Activated CD4-positive, alpha-beta T cell treated with anti-CD3 and anti-CD28 coated beads for 1 hour (primary cell): ENCODE results near the gene TCIRG1.

Source experiments
- DNase-seq: peaks from one replicate; pipeline ENCODE4 v3.0.0-alpha.2; 2020

The TCIRG1 gene

DNA sequence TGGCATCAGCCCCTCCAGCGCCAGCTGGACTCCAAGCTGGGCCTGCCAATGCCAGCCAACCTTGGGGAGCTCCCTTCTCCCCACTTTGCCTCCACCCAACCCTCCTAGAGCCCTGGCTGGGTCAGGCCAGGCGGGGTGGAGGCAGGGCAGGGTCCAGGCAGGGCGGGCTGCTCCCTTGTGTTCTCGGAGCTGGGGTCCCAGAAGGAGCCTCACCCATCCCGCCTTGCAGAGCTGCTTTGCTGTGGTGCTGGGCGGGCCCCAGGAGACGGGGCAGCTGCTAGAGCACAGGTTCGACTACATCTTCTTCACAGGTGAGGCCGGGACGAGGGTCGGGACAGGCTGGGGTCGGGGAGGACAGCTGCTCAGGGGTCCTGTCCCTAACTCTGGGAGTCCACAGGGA is 19.3 kb upstream of the TCIRG1 start:
- no peak for DNase-seq

DNA sequence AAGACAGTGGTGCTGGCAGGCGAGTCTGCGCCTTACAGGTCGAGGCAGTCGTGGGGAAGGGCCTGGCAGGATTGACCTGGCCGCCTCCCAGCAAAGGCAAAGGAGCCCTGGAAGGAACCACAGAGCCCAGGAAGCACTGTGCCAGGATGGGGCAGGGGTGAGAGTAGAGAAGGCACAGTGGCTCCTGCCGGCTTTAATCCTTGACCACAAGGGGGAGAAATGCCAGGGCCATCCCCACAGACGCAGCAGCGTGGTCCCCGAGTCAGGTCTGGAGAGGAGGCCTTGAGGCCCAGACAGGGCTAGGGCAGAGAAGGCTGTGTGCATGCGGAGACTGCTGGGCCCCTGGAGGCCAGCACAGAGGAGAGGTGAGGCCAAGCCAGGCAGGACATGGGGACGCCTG is 18.2 kb upstream of the TCIRG1 start:
- DNase-seq: no peak

GRCh38 chr11:68021167-68021787 is 17.5 kb upstream of the TCIRG1 start:
- no peak for DNase-seq

- DNase-seq: no peak
Measured at GRCh38 chr11:68022531-68022930, 16.3 kb upstream of the TCIRG1 start.

GRCh38 chr11:68024508-68024907 is 14.3 kb upstream of the TCIRG1 start:
- no peak for DNase-seq

- no peak for DNase-seq
Measured at GRCh38 chr11:68025047-68025446, 13.8 kb upstream of the TCIRG1 start.

DNA sequence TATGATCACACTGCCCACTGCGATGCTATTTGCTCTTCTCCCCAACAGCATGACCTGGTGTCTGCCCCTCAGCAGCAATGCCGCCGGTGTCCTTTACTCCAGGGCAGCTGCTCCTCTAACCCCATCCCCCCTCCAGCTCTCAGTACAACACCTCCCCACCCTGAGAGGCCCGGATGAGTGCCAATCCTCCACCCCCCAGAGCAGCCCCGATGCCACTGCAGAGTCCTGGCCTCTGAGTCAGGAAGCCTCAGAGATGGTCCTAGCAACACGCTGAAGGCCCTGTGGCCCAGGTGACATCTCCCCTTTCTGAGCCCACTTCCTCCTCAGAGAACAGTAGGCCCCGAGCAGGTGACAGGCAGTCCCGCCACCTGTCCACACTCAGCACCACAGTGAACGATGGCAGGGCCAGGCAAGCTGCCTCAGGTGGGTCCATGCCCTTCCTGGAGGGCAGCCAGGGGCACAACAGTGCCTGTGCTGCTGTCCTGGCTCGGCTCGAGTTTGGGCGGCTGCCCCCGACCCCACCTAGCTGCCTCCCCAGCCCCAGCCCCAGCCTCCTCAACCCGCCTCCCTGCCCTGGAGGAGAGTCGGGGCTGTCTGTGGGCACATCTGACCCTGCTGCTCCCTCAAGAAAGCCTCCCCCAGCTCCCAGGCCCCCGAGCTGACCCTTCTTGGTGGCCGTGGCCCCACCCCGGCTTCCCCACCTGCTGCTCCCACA is 12.3 kb upstream of the TCIRG1 start:
- no peak for DNase-seq

GRCh38 chr11:68027667-68028066 is 11.2 kb upstream of the TCIRG1 start:
- DNase-seq: no peak

DNA sequence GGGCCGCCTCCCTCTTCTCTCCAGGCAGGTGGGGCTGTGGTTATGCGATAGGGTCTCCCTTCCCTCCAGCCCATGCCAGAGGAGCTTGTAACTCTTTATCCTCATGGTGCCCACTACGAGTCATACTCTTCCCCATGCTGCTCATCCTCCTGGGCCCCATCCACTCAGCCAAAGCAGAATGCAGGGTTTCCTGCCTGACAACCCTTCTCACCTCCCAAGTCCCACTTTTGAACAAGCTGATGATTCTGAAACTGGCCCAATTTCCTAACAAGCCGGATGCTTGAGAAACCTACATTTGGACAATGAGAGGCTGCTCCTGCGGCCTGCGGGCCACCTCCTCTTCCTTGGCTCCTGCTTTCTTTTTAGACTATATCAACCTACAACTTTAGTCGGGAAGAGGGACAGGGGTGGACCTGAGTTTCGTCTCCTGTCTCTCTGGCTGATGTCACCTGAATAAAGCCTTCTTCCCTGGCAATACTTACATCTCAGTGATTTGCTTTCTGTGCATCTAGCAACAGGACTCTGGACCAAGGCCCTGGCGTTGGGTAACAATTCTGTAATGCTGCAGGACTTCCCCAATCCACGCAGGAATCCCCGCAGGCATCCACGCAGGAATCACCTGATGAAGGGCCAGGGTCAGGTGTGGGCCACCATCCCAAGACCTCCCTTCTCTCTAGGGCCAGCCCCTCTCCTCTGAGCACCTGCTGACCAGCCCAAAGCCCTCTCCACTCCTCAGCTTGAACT is 9.9 kb upstream of the TCIRG1 start:
- DNase-seq: no peak

DNA sequence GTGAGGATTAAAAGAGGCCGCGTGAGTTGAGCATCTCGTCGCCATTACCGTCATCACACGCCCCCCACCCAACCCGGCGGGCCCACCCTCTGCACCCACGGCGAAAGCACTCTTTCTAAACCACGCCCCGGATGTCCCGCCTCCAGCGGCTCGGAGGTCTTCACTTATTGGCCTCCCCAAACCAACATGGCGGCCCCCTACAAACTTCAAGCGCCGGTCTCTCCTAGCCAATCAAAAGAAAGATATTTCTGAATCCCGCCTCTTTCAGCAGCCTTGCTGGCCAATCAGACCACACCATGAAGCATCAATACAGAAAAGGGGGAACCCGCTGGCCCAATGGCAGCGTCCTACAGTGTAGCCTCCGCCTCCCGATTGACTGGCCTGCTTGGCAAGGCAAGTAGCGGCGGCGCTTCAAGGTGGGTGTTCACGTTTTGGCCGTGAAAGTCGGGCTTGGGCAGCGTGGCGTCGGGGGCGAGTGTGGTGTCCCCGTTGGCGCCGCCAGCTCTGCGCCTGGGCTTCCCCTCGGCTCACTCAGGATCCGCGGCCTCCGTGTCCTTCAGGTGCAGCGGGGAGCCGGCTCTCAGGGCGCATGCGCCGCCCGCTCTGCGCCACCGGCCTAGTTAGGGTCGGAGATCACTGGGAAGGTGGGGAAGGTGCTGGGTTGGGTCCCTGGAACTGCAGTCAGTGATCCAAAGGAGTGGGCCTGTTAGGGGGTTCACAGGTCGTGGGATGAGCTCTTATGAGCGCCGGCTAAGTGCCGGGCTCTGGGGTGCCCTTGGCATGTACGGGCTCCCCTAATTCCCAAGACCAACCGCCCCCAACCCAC is 8.3 kb upstream of the TCIRG1 start, which contains the start of gene NDUFS8:
Gene NDUFS8, plus strand, starts transcription at position 364 of the 826 bp plus-strand sequence. CDS start 1,471 bp downstream, outside the sequence.
- DNase-seq: peak; percentile 87

DNA sequence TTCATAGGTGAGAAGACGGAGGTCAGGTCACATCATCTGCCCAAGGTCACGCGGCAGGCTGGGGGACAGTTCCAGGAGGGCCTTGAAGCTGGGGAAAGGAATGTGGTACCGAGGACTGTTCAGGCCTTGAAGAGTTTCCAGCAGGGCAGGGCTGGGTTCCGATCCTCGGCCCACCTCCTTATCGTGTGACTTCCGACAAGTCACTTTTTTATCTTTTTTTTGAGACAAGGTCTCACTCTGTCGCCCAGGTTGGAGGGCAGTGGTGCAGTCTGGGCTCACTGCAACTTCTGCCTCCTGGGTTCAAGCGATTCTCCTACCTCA is 7.7 kb upstream of the TCIRG1 start:
- no peak for DNase-seq

GRCh38 chr11:68032003-68032402 is 6.8 kb upstream of the TCIRG1 start:
- DNase-seq: no peak

DNA sequence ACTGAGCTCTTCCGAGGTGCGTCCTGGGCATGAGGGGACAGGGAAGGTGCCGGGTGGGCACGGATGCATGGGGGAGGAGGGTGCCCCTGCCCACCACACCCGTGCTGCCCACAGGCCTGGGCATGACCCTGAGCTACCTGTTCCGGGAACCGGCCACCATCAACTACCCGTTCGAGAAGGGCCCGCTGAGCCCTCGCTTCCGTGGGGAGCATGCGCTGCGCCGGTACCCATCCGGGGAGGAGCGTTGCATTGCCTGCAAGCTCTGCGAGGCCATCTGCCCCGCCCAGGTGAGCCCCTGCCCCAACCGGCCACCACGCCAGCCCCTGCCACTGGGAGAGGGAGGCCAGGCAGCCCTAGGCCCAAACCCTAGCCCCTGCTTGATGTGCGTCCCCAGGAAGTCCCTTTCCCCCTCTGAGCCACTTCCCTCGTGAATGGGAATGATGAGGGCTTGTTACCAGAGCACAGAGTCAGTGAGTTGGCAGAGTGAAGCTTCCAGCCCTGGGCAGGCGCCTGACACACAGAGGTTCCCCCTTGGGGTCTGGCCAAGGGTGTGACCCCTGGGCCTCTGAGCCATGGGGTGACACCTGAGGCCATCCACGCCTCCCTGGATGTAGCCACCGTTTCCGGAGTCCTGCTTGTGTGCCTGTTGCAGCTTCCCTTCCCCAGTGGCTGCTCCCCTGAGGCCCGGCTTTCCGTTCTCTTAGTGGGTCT is 5.7 kb upstream of the TCIRG1 start:
- no peak for DNase-seq

DNA sequence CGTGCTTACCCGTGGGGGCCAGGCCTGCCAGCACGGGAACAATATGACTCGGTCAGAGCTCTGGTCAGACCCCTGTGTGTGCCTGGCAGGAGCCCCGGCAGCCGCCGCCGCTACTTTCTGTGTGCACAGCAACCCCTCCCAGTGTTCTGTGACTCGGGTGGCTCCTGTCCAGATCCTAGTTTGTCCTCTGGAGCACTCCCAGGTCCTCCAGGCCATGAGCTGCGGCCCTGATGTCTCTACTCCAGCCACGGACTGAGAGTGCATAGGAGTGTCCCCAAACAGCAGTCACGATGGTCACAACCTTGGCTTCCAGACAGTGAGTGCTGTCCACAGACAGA is 5.1 kb upstream of the TCIRG1 start:
- DNase-seq: no peak

- DNase-seq: no peak
Measured at GRCh38 chr11:68035266-68035876, 3.5 kb upstream of the TCIRG1 start.

DNA sequence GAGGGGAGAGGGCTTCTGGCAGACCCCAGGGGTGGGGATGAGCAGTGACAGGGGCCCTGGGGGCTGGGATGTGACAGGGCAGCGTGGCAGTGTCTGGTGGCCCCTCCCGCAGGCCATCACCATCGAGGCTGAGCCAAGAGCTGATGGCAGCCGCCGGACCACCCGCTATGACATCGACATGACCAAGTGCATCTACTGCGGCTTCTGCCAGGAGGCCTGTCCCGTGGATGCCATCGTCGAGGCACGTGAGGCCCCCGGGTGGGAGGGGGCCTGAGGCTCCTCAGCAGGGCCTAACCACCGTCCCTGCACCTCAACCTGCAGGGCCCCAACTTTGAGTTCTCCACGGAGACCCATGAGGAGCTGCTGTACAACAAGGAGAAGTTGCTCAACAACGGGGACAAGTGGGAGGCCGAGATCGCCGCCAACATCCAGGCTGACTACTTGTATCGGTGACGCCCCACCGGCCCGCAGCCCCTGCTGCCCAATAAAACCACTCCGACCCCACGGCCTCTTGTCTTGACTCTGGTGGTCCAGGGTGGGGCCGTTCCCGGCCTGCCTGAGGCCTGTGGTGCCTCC is 2.6 kb upstream of the TCIRG1 start:
- no peak for DNase-seq

GRCh38 chr11:68036717-68037239 is 2.0 kb upstream of the TCIRG1 start:
- no peak for DNase-seq

DNA sequence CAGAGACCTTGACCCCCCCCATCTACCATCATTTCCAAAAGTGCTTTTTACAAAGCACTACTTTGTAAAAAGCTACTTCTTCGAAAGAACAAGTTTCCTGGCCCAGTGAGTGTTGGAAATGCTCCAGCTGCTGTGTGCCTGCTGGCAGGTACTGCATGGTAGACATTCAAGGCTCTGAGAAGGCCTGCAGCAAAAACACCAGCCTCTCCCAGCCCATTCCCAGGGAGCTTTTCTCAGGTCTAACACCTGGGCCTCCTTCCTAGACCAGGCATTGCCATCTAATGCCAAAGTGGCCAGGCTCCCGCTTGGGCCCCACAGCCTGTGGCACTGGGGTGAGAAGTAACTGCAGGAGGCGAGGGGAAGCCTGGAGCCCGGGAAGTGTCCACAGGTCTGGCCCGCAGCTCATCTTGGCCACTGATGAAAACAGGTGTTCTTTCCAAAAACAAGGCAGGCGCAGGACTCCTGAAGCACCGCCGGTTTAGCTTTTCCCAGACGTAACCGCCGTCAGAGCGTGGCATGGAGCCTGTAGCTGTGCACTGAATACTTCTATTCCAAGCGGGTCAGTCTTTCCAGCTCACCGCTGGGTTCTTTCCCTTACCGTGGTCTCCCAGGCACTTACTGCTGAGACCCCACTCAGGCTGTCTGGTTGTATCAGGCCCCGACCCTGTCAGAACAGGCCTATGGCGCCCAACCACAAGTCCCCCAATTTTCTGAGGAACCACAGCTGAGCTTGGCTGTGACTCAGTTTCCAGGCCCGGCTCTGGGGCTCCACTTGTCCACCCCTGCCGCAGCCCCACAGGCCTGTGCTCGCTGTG is 1.2 kb upstream of the TCIRG1 start:
- DNase-seq: no peak

DNA sequence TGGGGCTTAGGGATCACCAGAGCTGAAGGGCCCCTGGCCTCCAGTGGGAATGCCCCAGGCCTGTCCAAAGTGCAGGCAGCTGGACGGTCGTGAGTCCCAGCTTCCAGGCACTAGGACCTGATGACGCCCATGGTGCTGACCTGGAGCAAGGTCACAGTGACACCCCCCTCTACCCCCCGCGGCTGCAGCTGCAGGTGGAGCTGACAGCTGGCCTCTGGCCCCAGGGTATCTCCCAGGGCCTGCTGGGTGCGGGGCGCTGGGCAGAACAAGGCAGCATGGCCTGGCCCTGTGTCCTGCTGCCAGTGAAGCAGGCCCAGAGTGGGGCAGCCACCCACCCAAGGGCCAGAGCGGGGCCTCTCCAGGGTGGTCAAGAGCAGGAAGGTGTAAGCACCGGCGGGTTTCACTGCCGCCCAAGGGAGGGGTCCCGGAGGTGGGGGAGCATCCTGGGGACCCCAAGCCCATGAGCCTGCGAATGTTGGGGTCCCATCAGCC is 553 bp upstream of the TCIRG1 start:
- no peak for DNase-seq

DNA sequence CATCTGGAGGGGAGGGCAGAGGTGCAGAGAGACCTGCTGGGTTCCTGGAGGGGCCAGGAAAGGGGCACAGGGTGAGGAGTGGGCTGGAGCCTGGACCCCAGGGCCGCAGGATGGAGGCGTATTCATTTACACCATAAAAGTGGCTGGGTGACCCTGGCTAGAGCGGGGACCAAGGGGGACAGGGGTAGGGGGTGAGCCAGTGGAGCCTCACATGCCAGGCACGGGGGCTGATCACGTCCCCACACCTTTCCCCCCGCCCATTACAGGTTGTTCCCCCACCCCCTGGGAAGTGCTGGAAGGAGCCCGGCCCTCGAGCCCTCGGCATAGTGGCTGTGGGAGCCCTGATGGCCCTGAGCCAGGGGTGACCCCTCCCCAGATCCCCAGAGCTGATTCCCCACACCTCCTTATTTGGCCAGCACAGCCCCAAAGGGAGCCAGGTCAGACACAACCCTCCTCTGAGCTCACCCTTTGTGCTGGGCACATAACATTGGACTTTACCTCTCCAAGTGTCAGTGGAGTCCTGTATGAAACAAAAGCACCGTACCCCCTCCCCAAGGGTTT is 781 bp downstream of the TCIRG1 start:
- DNase-seq: no peak
